Mesothelial cell of epicardium (in vitro differentiated cells): ENCODE results near the gene ENDOD1. TPM values are rescaled to one million over a fixed set of nuclear protein-coding genes. Genes with fewer than 3 reads are reported as not detected.

Experiments
- DNase-seq, 2 experiments: peaks; one replicate each; pipeline ENCODE4 v3.0.0; 2021; ENCODE audit warnings: low spot score in 2 of 2; ENCODE audit not compliant: unreplicated experiment in 2 of 2
- H3K27ac Mint-ChIP-seq: 2 replicates; pipeline ENCODE4 v1.8.0; 2021; ENCODE audit warnings: mixed read lengths
- H3K27me3 Mint-ChIP-seq: 2 replicates; pipeline ENCODE4 v1.8.0; 2021; ENCODE audit warnings: low read depth, mixed read lengths
- H3K36me3 Mint-ChIP-seq: 2 replicates; pipeline ENCODE4 v1.8.0; 2021; ENCODE audit warnings: mixed read lengths
- H3K4me1 Mint-ChIP-seq: 2 replicates; pipeline ENCODE4 v1.8.0; 2021; ENCODE audit warnings: mixed read lengths
- H3K4me3 Mint-ChIP-seq: 2 replicates; pipeline ENCODE4 v1.8.0; 2021; ENCODE audit warnings: mild to moderate bottlenecking, moderate library complexity, mixed read lengths
- H3K9me3 Mint-ChIP-seq: 2 replicates; pipeline ENCODE4 v1.8.0; 2021; ENCODE audit warnings: mixed read lengths
- total RNA-seq: library from RNA; stranded (reverse); gene quantifications from 3 replicates; pipeline ENCODE4 v1.2.1, GENCODE V29; 2021
- TF ChIP-seq, protein P1 (sequence below): fragments of 200-600 bp; sonication (generic); IDR thresholded peaks from one replicate; pipeline ENCODE4 v1.5.0; 2021; ENCODE audit warnings: antibody characterized with exemption; ENCODE audit not compliant: unreplicated experiment

ENDOD1 gene
- total RNA-seq, 1 donor from 2014 or later = 7.6 TPM

DNA sequence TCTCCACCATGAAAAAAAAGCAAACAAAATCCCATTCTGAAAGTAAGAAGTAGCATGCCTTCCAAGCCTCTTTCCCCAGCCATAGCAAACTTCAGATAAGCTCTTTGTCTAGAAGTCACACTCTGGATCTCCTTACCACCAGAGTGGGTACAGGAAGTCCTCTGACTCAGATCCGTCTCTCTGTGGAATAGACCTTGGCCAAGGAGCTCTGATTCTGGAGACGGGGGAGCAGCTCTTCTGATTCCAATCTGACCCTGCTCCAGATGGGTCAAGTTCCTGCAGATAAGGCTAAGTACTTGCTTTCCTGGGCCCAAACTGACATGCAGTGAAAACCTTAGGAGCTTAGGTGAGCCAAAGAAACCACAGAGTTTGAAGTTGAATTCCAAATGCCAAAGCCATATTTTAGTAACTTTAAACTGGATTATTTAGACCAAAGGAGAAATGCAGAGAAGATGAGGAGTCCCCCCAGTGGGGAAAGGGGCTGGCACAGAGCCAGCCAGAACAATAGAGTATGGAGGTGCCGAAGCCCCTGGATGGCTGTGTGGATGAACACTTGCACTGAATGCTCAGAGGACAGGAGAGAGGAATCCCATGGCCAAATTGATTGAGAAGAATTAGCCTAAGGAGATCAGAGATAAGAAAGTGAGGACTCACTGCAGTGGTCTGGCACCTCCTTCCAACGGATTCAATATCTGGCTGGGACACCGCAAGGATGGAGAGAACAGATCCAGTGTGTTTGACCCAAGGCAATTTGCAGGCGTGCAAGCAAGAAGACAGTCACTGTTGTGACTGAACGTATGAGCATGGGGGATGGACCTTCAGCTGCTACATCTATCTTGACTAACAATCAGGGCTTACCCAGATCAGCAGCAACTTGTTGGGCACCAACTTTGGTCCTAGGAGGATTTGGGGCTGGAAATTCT is 54.9 kb downstream of the ENDOD1 start:
- TF ChIP-seq, protein P1, sequence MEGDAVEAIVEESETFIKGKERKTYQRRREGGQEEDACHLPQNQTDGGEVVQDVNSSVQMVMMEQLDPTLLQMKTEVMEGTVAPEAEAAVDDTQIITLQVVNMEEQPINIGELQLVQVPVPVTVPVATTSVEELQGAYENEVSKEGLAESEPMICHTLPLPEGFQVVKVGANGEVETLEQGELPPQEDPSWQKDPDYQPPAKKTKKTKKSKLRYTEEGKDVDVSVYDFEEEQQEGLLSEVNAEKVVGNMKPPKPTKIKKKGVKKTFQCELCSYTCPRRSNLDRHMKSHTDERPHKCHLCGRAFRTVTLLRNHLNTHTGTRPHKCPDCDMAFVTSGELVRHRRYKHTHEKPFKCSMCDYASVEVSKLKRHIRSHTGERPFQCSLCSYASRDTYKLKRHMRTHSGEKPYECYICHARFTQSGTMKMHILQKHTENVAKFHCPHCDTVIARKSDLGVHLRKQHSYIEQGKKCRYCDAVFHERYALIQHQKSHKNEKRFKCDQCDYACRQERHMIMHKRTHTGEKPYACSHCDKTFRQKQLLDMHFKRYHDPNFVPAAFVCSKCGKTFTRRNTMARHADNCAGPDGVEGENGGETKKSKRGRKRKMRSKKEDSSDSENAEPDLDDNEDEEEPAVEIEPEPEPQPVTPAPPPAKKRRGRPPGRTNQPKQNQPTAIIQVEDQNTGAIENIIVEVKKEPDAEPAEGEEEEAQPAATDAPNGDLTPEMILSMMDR = no peak
- Mint-ChIP-seq H3K4me3 (no peak overlapping the region), H3K36me3 (no peaks in the 10 kb centered on the region), H3K9me3 (no peaks in the 10 kb centered on the region), H3K27ac (no peak overlapping the region), H3K4me1 (peaks cover 27% of the 10 kb centered on the region), H3K27me3 (no peaks in the 10 kb centered on the region)
- DNase-seq = no peak

DNA sequence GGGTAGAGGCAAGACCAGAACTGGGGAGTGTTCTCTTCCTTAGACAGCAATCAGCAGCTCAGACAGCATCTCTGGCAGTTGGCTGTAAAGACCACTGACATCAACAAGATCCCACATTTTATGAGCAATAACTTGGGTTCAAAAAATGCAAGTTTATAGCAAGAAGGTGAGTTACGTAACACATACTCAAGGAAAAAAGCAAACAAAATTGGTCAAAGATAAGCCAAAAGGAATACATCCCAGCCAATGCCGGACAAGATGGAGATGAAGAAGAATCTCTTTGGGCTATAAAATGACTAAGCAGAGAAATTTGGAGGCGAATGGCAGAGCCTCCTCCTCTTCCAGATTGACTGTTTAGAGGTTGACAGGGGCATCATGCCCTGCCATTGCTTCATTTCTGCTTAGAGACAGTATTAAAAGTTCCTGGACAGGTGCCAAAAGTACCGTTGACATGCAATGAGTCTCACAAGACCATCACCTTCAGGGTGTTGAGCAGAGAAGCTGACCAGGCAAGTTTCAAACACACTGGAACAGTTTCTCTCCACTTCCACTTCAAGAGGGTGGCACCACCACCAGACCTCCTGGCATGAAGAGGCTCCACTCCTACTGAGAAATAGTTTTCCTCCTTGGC is 55.9 kb downstream of the ENDOD1 start:
- DNase-seq = no peak
- H3K4me1 Mint-ChIP-seq = peaks cover 34% of the 10 kb centered on the region
- no peak overlapping the region for H3K4me3 Mint-ChIP-seq
- no peaks in the 10 kb centered on the region for H3K36me3 Mint-ChIP-seq
- no peaks in the 10 kb centered on the region for H3K9me3 Mint-ChIP-seq
- no peaks in the 10 kb centered on the region for H3K27me3 Mint-ChIP-seq
- TF ChIP-seq, protein P1 = no peak
- H3K27ac Mint-ChIP-seq = no peak overlapping the region

DNA sequence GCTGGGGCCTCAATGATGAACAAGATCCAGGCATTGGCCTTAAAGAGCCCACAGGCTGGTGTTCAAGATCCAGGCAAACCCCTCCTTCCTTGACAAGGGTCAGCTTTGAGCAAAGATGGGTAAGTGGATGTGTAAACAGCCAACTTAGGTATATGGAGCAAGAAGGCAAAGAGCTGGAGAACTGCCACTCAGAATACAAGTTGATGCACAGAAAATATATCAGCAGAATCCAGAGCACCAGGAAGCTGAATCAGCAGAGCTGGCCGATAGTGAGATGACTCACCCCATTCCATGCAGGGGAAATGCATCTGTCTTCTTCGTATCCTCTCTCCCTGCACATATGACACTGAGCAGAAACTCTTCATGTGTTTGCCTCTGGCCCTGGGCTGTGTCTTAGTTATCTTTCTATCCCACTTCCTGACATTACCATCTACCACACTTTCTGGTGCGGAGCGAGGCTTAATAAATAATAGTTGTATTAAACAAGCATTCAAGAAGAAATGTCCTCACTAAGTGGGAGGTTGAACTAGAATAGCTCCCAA is 57.8 kb downstream of the ENDOD1 start:
- peak overlapping the region; percentile 68 for H3K27ac Mint-ChIP-seq
- TF ChIP-seq, protein P1 = no peak
- no peak overlapping the region for H3K4me3 Mint-ChIP-seq
- peak in 1 of 2 experiments; percentile 53 for DNase-seq
- peaks cover 39% of the 10 kb centered on the region for H3K4me1 Mint-ChIP-seq
- H3K27me3 Mint-ChIP-seq = no peaks in the 10 kb centered on the region
- no peaks in the 10 kb centered on the region for H3K36me3 Mint-ChIP-seq
- H3K9me3 Mint-ChIP-seq = no peaks in the 10 kb centered on the region

DNA sequence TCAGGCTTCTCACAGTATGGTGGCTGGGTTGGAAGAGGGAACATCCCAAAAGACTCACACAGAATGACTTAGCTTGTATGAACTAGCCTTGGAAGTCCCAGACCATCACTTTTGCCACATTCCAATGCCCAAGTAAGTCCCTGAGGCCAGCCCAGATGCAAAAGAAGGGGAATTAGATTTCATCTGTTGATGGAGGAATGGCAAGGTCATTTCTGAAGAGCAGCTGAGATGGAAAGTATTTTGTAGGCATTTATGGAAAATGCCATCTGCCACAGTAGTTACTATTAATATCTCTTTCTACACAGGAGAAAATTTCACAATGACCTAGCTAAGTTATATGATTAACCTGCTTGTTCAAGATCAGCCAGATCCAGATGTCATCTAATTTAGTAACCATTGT is 58.8 kb downstream of the ENDOD1 start:
- Mint-ChIP-seq H3K4me1 (peaks cover 44% of the 10 kb centered on the region), H3K9me3 (no peaks in the 10 kb centered on the region), H3K36me3 (no peaks in the 10 kb centered on the region), H3K27me3 (no peaks in the 10 kb centered on the region), H3K4me3 (no peak overlapping the region), H3K27ac (no peak overlapping the region)
- TF ChIP-seq, protein P1 = no peak
- no peak for DNase-seq

DNA sequence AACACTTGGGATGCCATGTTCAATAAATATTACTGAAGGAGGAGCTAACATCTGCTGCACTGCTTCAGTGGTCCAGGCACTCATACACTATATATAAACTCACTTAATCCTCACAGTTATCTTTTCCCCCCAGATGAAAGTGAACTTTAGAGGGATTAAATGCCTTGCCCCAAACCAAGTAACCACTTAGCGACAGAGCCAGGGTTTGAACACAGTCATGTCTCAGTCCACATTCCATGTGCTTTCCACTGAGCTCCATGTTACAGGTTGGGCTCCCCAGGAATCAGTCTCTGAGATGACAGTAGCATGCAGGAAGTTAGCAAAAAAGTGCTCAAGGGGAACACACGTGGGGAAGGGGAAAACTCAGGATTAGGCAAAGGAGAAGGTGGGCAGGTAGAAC is 59.3 kb downstream of the ENDOD1 start:
- Mint-ChIP-seq H3K36me3 (no peaks in the 10 kb centered on the region), H3K4me3 (no peak overlapping the region), H3K9me3 (no peaks in the 10 kb centered on the region), H3K4me1 (peaks cover 49% of the 10 kb centered on the region), H3K27me3 (no peaks in the 10 kb centered on the region), H3K27ac (peak overlapping the region; percentile 5)
- DNase-seq = no peak
- TF ChIP-seq, protein P1 = no peak
